Trophoblast cell (in vitro differentiated cells and primary cell): Measurements from ENCODE around the gene GNRHR.
A peak's percentile ranks its signal among the peaks of the same experiment; 100 is the strongest.

ENCODE experiments used
- DNase-seq, 2 donors: peaks; one replicate each; pipeline ENCODE4 v3.0.0-alpha.2; 2016
- H2AFZ ChIP-seq: 2 replicates; pipeline ENCODE4 v1.6.1; 2013; ENCODE audit warnings: low read length, moderate library complexity, mild to moderate bottlenecking; ENCODE audit not compliant: insufficient read depth, poor library complexity
- H2AK5ac ChIP-seq: 2 replicates; pipeline ENCODE4 v1.6.1; 2013; ENCODE audit warnings: mild to moderate bottlenecking, low read length
- H2BK120ac ChIP-seq: 2 replicates; pipeline ENCODE4 v1.6.1; 2013; ENCODE audit warnings: low read length, mild to moderate bottlenecking, moderate library complexity; ENCODE audit not compliant: insufficient read depth, poor library complexity
- H2BK12ac ChIP-seq: 2 replicates; pipeline ENCODE4 v1.6.1; 2013; ENCODE audit warnings: mild to moderate bottlenecking, low read length, moderate library complexity
- H2BK5ac ChIP-seq: 2 replicates; pipeline ENCODE4 v1.6.1; 2013; ENCODE audit warnings: low read length, low read depth, moderate library complexity, mild to moderate bottlenecking; ENCODE audit not compliant: poor library complexity
- H3K14ac ChIP-seq: 2 replicates; pipeline ENCODE4 v1.6.1; 2013; ENCODE audit warnings: mild to moderate bottlenecking, low read length
- H3K18ac ChIP-seq: 2 replicates; pipeline ENCODE4 v1.6.1; 2013; ENCODE audit warnings: mild to moderate bottlenecking, low read length
- H3K23ac ChIP-seq: 2 replicates; pipeline ENCODE4 v1.6.1; 2013; ENCODE audit warnings: low read length
- H3K27ac ChIP-seq: 2 replicates; pipeline ENCODE4 v1.5.1; 2013; ENCODE audit warnings: low read depth, mild to moderate bottlenecking, inconsistent platforms, low read length, moderate library complexity
- H3K27me3 ChIP-seq: 2 replicates; pipeline ENCODE4 v1.6.1; 2013; ENCODE audit warnings: inconsistent platforms, mild to moderate bottlenecking, low read length, moderate library complexity; ENCODE audit not compliant: insufficient read depth
- H3K36me3 ChIP-seq, 2 experiments: 1 replicate in 1 of 2; 2 replicates in 1 of 2; pipeline ENCODE4 v1.6.1; 2013; ENCODE audit warnings: low read length in 2 of 2, mild to moderate bottlenecking in 2 of 2, moderate library complexity in 1 of 2; ENCODE audit not compliant: insufficient read depth in 2 of 2, control insufficient read depth in 1 of 2
- H3K4ac ChIP-seq: 2 replicates; pipeline ENCODE4 v1.6.1; 2013; ENCODE audit warnings: low read depth, mild to moderate bottlenecking, low read length, moderate library complexity
- H3K4me1 ChIP-seq, 2 experiments: 1 replicate in 1 of 2; 2 replicates in 1 of 2; pipeline ENCODE4 v1.6.1; 2013; ENCODE audit warnings: low read length in 2 of 2, mild to moderate bottlenecking in 2 of 2, moderate library complexity in 1 of 2; ENCODE audit not compliant: insufficient read depth in 2 of 2, control insufficient read depth in 1 of 2
- H3K4me2 ChIP-seq: 2 replicates; pipeline ENCODE4 v1.6.1; 2013; ENCODE audit warnings: inconsistent platforms, mild to moderate bottlenecking, low read length, moderate library complexity
- H3K4me3 ChIP-seq: 2 replicates; pipeline ENCODE4 v1.5.1; 2013; ENCODE audit warnings: mild to moderate bottlenecking, low read depth, low read length, inconsistent platforms
- H3K79me1 ChIP-seq: one replicate; pipeline ENCODE4 v1.6.1; 2013; ENCODE audit warnings: low read length
- H3K79me2 ChIP-seq: 2 replicates; pipeline ENCODE4 v1.6.1; 2013; ENCODE audit warnings: low read length, mild to moderate bottlenecking; ENCODE audit not compliant: control insufficient read depth, insufficient read depth, poor library complexity
- H3K9ac ChIP-seq: 2 replicates; pipeline ENCODE4 v1.6.1; 2013; ENCODE audit warnings: mild to moderate bottlenecking, low read length
- H3K9me3 ChIP-seq: 2 replicates; pipeline ENCODE4 v1.6.1; 2013; ENCODE audit warnings: low read depth, mild to moderate bottlenecking, control low read depth, inconsistent platforms, low read length; ENCODE audit not compliant: insufficient read depth
- H4K12ac ChIP-seq: 2 replicates; pipeline ENCODE4 v1.6.1; 2013; ENCODE audit warnings: low read depth, mild to moderate bottlenecking, low read length, moderate library complexity
- H4K8ac ChIP-seq: 2 replicates; pipeline ENCODE4 v1.6.1; 2013; ENCODE audit warnings: low read depth, mild to moderate bottlenecking, low read length, moderate library complexity
- H4K91ac ChIP-seq: one replicate; pipeline ENCODE4 v1.6.1; 2013; ENCODE audit warnings: low read depth, mild to moderate bottlenecking, low read length, moderate library complexity
- WGBS: extraction: QIAGEN DNeasy Blood & Tissue Kit; methylation state at CpG from one replicate; pipeline ENCODE4 v1.1.7; 2013; ENCODE audit warnings: missing lambda C conversion rate; ENCODE audit not compliant: insufficient read length, insufficient coverage; ENCODE audit errors: extremely low coverage; 5-methylcytosine and 5-hydroxymethylcytosine counted together

The GNRHR gene

GRCh38 chr4:67701517-67701850, 52.7 kb downstream of the GNRHR start:
- no peak overlapping the region for H3K4ac ChIP-seq
- no peak overlapping the region for H2BK5ac ChIP-seq
- DNase-seq = no peak
- H4K91ac ChIP-seq = no peak overlapping the region
- no peak overlapping the region for H3K23ac ChIP-seq
- H2AK5ac ChIP-seq = no peak overlapping the region
- H2BK12ac ChIP-seq = no peak overlapping the region
- no CpG with 5 or more reads among the region's 4 CpGs for WGBS
- H3K14ac ChIP-seq = no peak overlapping the region
- H3K79me2 ChIP-seq = peaks cover 7% of the 10 kb centered on the region
- no peak overlapping the region for H4K12ac ChIP-seq
- no peak overlapping the region for H3K27ac ChIP-seq
- H2AFZ ChIP-seq = no peak overlapping the region
- H3K9ac ChIP-seq = no peak overlapping the region
- no peak overlapping the region for H3K18ac ChIP-seq
- peak overlapping the region; percentile 33 for H4K8ac ChIP-seq
- H3K36me3 ChIP-seq = peaks cover 0 to 3% of the 10 kb centered on the region in 2 experiments
- peak overlapping the region; percentile 54 for H3K4me2 ChIP-seq
- H3K9me3 ChIP-seq = no peaks in the 10 kb centered on the region
- H2BK120ac ChIP-seq = no peak overlapping the region
- peaks cover 5% of the 10 kb centered on the region for H3K79me1 ChIP-seq
- H3K27me3 ChIP-seq = no peaks in the 10 kb centered on the region
- no peak overlapping the region for H3K4me3 ChIP-seq
- H3K4me1 ChIP-seq = peaks cover 2 to 3% of the 10 kb centered on the region in 2 experiments

GRCh38 chr4:67700738-67701516, 53.3 kb downstream of the GNRHR start, which contains the start of gene UBA6:
TSS of gene UBA6 (minus strand) at chr4:67701155. CDS start at chr4:67701119, 36 bp downstream.
- Histone ChIP-seq H2AK5ac (peak within 1 kb of the TSS; percentile 54), H2BK5ac (peak within 1 kb of the TSS; percentile 98), H3K4me3 (peak within 1 kb of the TSS; percentile 90), H3K36me3 (peaks cover 0 to 3% of the 10 kb centered on the region in 2 experiments), H3K23ac (no peak within 1 kb of the TSS), H3K27ac (peak within 1 kb of the TSS; percentile 90), H3K14ac (peak within 1 kb of the TSS; percentile 99), H3K4ac (peak within 1 kb of the TSS; percentile 97), H4K12ac (peak within 1 kb of the TSS; percentile 98), H3K79me2 (peaks cover 7% of the 10 kb centered on the region), H3K4me2 (peak within 1 kb of the TSS; percentile 61), H3K4me1 (peaks cover 2 to 3% of the 10 kb centered on the region in 2 experiments), H3K27me3 (no peaks in the 10 kb centered on the region), H2AFZ (peak within 1 kb of the TSS; percentile 100), H2BK120ac (peak within 1 kb of the TSS; percentile 96), H3K79me1 (peaks cover 5% of the 10 kb centered on the region), H4K91ac (peak within 1 kb of the TSS; percentile 95), H2BK12ac (peak within 1 kb of the TSS; percentile 89), H4K8ac (peak within 1 kb of the TSS; percentile 98), H3K18ac (peak within 1 kb of the TSS; percentile 98), H3K9ac (peak within 1 kb of the TSS; percentile 93), H3K9me3 (no peaks in the 10 kb centered on the region)
- peak; percentile 98 for DNase-seq
- no CpG with 5 or more reads among the region's 57 CpGs for WGBS

- no CpG with 5 or more reads among the region's 11 CpGs for WGBS
- H3K27ac ChIP-seq = peak overlapping the region; percentile 90
Measured at GRCh38 chr4:67700116-67700737, 54.0 kb downstream of the GNRHR start.

GRCh38 chr4:67699603-67700002, 54.6 kb downstream of the GNRHR start:
- peaks cover 0 to 3% of the 10 kb centered on the region in 2 experiments for H3K36me3 ChIP-seq
- H4K91ac ChIP-seq = no peak overlapping the region

More at GRCh38 chr4:67700116-67700737, 54.0 kb downstream of the GNRHR start:
- Histone ChIP-seq H3K4me1 (peaks cover 2 to 3% of the 10 kb centered on the region in 2 experiments), H3K4me2 (peak overlapping the region; percentile 61), H3K9me3 (no peaks in the 10 kb centered on the region), H4K91ac (peak overlapping the region; percentile 95), H3K18ac (peak overlapping the region; percentile 98), H4K8ac (peak overlapping the region; percentile 98), H3K4me3 (peak overlapping the region; percentile 90), H3K79me1 (peaks cover 5% of the 10 kb centered on the region), H3K79me2 (peaks cover 7% of the 10 kb centered on the region), H2AFZ (peak overlapping the region; percentile 100), H4K12ac (peak overlapping the region; percentile 98), H2AK5ac (peak overlapping the region; percentile 54), H2BK12ac (peak overlapping the region; percentile 89), H3K27me3 (no peaks in the 10 kb centered on the region), H3K4ac (peak overlapping the region; percentile 97), H3K36me3 (peaks cover 0 to 3% of the 10 kb centered on the region in 2 experiments), H3K9ac (peak overlapping the region; percentile 93), H3K23ac (no peak overlapping the region), H2BK5ac (peak overlapping the region; percentile 98), H2BK120ac (peak overlapping the region; percentile 96), H3K14ac (peak overlapping the region; percentile 99)
- DNase-seq = peak; percentile 9 to 48

More at GRCh38 chr4:67699603-67700002, 54.6 kb downstream of the GNRHR start:
- Histone ChIP-seq H3K18ac (no peak overlapping the region), H3K27me3 (no peaks in the 10 kb centered on the region), H3K9me3 (no peaks in the 10 kb centered on the region), H3K27ac (no peak overlapping the region), H3K4me1 (peaks cover 2 to 3% of the 10 kb centered on the region in 2 experiments), H2BK120ac (no peak overlapping the region), H4K8ac (no peak overlapping the region), H4K12ac (no peak overlapping the region), H2BK5ac (no peak overlapping the region), H3K4me3 (no peak overlapping the region), H3K79me2 (peaks cover 7% of the 10 kb centered on the region), H2AFZ (no peak overlapping the region), H3K79me1 (peaks cover 5% of the 10 kb centered on the region), H3K23ac (no peak overlapping the region), H3K14ac (no peak overlapping the region), H3K4me2 (peak overlapping the region; percentile 61), H2BK12ac (no peak overlapping the region), H3K9ac (no peak overlapping the region), H2AK5ac (no peak overlapping the region), H3K4ac (peak overlapping the region; percentile 81)
- no CpG with 5 or more reads among the region's 18 CpGs for WGBS
- DNase-seq = no peak
